Prostate gland (tissue), 2 donors: Measurements from ENCODE around the gene ZNF71.

Experiments
- CTCF ChIP-seq, 4 experiments: fragments of 200-600 bp in 2 of 4; fragments of 450-650 bp in 2 of 4; sonication (generic) in 2 of 4; IDR thresholded peaks; 1 replicate in 3 of 4; 2 replicates in 1 of 4; pipeline ENCODE4 v1.5.1; 2016 to 2019; ENCODE audit warnings: antibody characterized with exemption in 4 of 4, mild to moderate bottlenecking in 2 of 4, moderate library complexity in 2 of 4
- POLR2A ChIP-seq: fragments of 450-650 bp; IDR thresholded peaks from one replicate; pipeline ENCODE4 v1.6.1; 2016; ENCODE audit warnings: antibody characterized with exemption, mild to moderate bottlenecking

GRCh38 chr19:56595548-56595899 is 422 bp downstream of the ZNF71 start:
- no peak for TF ChIP-seq POLR2A
- no peak for TF ChIP-seq CTCF (IDR thresholded peaks at IDR 0.05)
